ENCODE data around the gene STARD3. TPM values are rescaled to one million over a fixed set of nuclear protein-coding genes. Genes with fewer than 3 reads are reported as not detected.
A peak's percentile ranks its signal among the peaks of the same experiment; 100 is the strongest.

Gene STARD3
- total and polyA plus RNA-seq, 12 donors: 38.6 to 220 (median 93.6) TPM

GRCh38 chr17:39666601-39667261 is 29.8 kb downstream of the STARD3 start:
- Histone ChIP-seq H3K27me3 (peaks cover 23% of the 10 kb centered on the region), H3K4me1 (replicated peaks in 1 of 2) (peaks cover 19 to 30% of the 10 kb centered on the region in 2 donors), H3K36me3 (replicated peaks in 1 of 2) (peaks cover 0 to 12% of the 10 kb centered on the region in 2 donors), H3K9me3 (replicated peaks in 1 of 3) (no peaks in the 10 kb centered on the region), H3K4me3 (no peak overlapping the region), H3K27ac (peak overlapping the region in 2 of 5 donors; percentile 29 to 74)
- intact Hi-C loops (cut with DNase I): no loop called here
- TF ChIP-seq POLR2A (IDR thresholded peaks at IDR 0.05): no peak
- TF ChIP-seq, protein P1, sequence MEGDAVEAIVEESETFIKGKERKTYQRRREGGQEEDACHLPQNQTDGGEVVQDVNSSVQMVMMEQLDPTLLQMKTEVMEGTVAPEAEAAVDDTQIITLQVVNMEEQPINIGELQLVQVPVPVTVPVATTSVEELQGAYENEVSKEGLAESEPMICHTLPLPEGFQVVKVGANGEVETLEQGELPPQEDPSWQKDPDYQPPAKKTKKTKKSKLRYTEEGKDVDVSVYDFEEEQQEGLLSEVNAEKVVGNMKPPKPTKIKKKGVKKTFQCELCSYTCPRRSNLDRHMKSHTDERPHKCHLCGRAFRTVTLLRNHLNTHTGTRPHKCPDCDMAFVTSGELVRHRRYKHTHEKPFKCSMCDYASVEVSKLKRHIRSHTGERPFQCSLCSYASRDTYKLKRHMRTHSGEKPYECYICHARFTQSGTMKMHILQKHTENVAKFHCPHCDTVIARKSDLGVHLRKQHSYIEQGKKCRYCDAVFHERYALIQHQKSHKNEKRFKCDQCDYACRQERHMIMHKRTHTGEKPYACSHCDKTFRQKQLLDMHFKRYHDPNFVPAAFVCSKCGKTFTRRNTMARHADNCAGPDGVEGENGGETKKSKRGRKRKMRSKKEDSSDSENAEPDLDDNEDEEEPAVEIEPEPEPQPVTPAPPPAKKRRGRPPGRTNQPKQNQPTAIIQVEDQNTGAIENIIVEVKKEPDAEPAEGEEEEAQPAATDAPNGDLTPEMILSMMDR (IDR thresholded peaks at IDR 0.05): no peak
- 25 to 38% (median 29%) methylated on average over 3 to 11 of the region's 11 CpGs for WGBS, 4 donors
- DNase-seq: peak in 6 of 7 donors; percentile 56 to 88 (median 72)

GRCh38 chr17:39667262-39667944 is 30.5 kb downstream of the STARD3 start:
- Histone ChIP-seq H3K9me3 (replicated peaks in 1 of 3) (no peaks in the 10 kb centered on the region), H3K27ac (peak overlapping the region in 2 of 5 donors; percentile 29 to 74), H3K4me3 (peak overlapping the region in 1 of 4 donors; percentile 47), H3K4me1 (replicated peaks in 1 of 2) (peaks cover 19 to 30% of the 10 kb centered on the region in 2 donors), H3K36me3 (replicated peaks in 1 of 2) (peaks cover 0 to 7% of the 10 kb centered on the region in 2 donors), H3K27me3 (peaks cover 23% of the 10 kb centered on the region)
- TF ChIP-seq, protein P1 (IDR thresholded peaks at IDR 0.05): no peak
- TF ChIP-seq POLR2A (IDR thresholded peaks at IDR 0.05): no peak
- intact Hi-C loops (cut with DNase I): no loop called here
- DNase-seq: peak in 3 of 7 donors; percentile 46 to 91 (median 56)
- WGBS, 4 donors: 0 to 17% (median 13%) methylated on average over 3 to 49 of the region's 49 CpGs

DNA sequence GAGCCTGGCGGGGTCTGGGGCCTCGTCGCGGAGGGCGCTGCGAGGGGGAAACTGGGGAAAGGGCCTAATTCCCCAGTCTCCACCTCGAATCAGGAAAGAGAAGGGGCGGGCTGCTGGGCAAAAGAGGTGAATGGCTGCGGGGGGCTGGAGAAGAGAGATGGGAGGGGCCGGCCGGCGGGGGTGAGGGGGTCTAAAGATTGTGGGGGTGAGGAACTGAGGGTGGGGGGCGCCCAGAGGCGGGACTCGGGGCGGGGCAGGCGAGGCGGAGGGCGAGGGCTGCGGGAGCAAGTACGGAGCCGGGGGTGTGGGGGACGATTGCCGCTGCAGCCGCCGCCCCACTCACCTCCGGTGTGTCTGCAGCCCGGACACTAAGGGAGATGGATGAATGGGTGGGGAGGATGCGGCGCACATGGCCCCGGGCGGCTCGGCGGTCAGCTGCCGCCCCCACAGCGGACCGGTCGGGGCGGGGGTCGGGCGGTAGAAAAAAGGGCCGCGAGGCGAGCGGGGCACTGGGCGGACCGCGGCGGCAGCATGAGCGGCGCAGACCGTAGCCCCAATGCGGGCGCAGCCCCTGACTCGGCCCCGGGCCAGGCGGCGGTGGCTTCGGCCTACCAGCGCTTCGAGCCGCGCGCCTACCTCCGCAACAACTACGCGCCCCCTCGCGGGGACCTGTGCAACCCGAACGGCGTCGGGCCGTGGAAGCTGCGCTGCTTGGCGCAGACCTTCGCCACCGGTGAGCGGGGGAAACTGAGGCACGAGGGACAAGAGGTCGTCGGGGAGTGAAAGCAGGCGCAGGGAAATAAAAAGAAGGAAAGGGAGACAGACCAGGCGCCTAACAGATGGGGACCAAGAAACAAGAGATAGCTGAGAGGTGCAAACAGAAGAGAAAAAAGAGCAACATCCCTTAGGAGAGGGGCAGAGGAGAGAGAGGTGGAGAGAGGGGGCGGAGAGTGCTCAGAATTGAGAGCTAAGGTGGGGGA is 31.3 kb downstream of the STARD3 start, which contains the start of gene PNMT:
Gene PNMT, plus strand, starts transcription at position 509 of the 980 bp plus-strand sequence. Its CDS starts 23 bp downstream, at position 532.
- H3K36me3 ChIP-seq (replicated peaks in 1 of 2): no peaks in the 10 kb centered on the region
- intact Hi-C loops (cut with DNase I): loop anchor here in 1 of 2 donors (2.0 kb wide), 1 partner anchor 45 kb away; no protein-coding TSS in a partner anchor
- peak within 1 kb of the TSS in 1 of 4 donors; percentile 47 for H3K4me3 ChIP-seq
- WGBS, 4 donors: 2 to 4% (median 3%) methylated on average over 38 to 85 of the region's 85 CpGs
- H3K27me3 ChIP-seq: peaks cover 23% of the 10 kb centered on the region
- TF ChIP-seq POLR2A (IDR thresholded peaks at IDR 0.05): no peak
- TF ChIP-seq, protein P1 (IDR thresholded peaks at IDR 0.05): peak; percentile 20 to 65 (median 56)
- H3K9me3 ChIP-seq (replicated peaks in 1 of 3): no peaks in the 10 kb centered on the region
- H3K4me1 ChIP-seq (replicated peaks in 1 of 2): peaks cover 19 to 30% of the 10 kb centered on the region in 2 donors
- peak; percentile 47 to 84 (median 71) for DNase-seq
- peak within 1 kb of the TSS in 1 of 5 donors; percentile 74 for H3K27ac ChIP-seq
